Ramos (cell line): ENCODE results near the gene SENP2.
"Not testable (repeated sequence)": the region's sequence is repeated elsewhere in the genome, so short reads cannot be mapped to it uniquely, and the experiment has no call there.

ENCODE experiments used
- in situ Hi-C: fragments of 300-500 bp; cut with MboI; formaldehyde crosslinking; loops from one replicate; pipeline ENCODE4 v1.14.3; 2022; ENCODE audit warnings: low sequenced_read_pairs; ENCODE audit not compliant: unreplicated experiment

SENP2 gene

GRCh38 chr3:185585859-185586685 is at the start of gene SENP2:
SENP2 (plus strand) TSS chr3:185586295; CDS start chr3:185586414, 119 bp downstream.
- in situ Hi-C loops: no loop called here

GRCh38 chr3:185537369-185537970 is 48.6 kb upstream of the SENP2 start:
- in situ Hi-C loops: no loop called here

- in situ Hi-C loops: no loop called here
Observed at GRCh38 chr3:185539934-185540333, 46.2 kb upstream of the SENP2 start.

GRCh38 chr3:185540695-185541094 is 45.4 kb upstream of the SENP2 start:
- in situ Hi-C loops: no loop called here

- in situ Hi-C loops: no loop called here
Observed at GRCh38 chr3:185549122-185549521, 37.0 kb upstream of the SENP2 start.

GRCh38 chr3:185549651-185550111 is 36.4 kb upstream of the SENP2 start:
- in situ Hi-C loops: loop anchor here (25.0 kb wide), 1 partner anchor 187 kb away; the partner anchor contains the start of gene MAP3K13

GRCh38 chr3:185552358-185552877 is 33.7 kb upstream of the SENP2 start, which contains the start of gene LIPH:
LIPH (minus strand) TSS chr3:185552588; CDS start chr3:185552471, 117 bp downstream.
- in situ Hi-C loops: loop anchor here (25.0 kb wide), 1 partner anchor 190 kb away; the partner anchor contains the start of gene MAP3K13

GRCh38 chr3:185555101-185555501 is 31.0 kb upstream of the SENP2 start:
- in situ Hi-C loops: loop anchor here (25.0 kb wide), 1 partner anchor 193 kb away; the partner anchor contains the start of gene MAP3K13

GRCh38 chr3:185555860-185556347 is 30.2 kb upstream of the SENP2 start:
- in situ Hi-C loops: loop anchor here (25.0 kb wide), 1 partner anchor 194 kb away; the partner anchor contains the start of gene MAP3K13

- in situ Hi-C loops: loop anchor here (25.0 kb wide), 1 partner anchor 194 kb away; the partner anchor contains the start of gene MAP3K13
Observed at GRCh38 chr3:185556640-185557039, 29.5 kb upstream of the SENP2 start.

- in situ Hi-C loops: loop anchor here (25.0 kb wide), 1 partner anchor 196 kb away; the partner anchor contains the start of gene MAP3K13
Observed at GRCh38 chr3:185558395-185558794, 27.7 kb upstream of the SENP2 start.

GRCh38 chr3:185559706-185560090 is 26.4 kb upstream of the SENP2 start:
- in situ Hi-C loops: loop anchor here (25.0 kb wide), 1 partner anchor 197 kb away; the partner anchor contains the start of gene MAP3K13

GRCh38 chr3:185560676-185561075 is 25.4 kb upstream of the SENP2 start:
- in situ Hi-C loops: loop anchor here (25.0 kb wide), 1 partner anchor 198 kb away; the partner anchor contains the start of gene MAP3K13

GRCh38 chr3:185561374-185561943 is 24.6 kb upstream of the SENP2 start:
- in situ Hi-C loops: loop anchor here (25.0 kb wide), 1 partner anchor 199 kb away; the partner anchor contains the start of gene MAP3K13

- in situ Hi-C loops: loop anchor here (25.0 kb wide), 1 partner anchor 200 kb away; the partner anchor contains the start of gene MAP3K13
Observed at GRCh38 chr3:185561958-185562357, 24.1 kb upstream of the SENP2 start.

GRCh38 chr3:185572183-185572582 is 13.9 kb upstream of the SENP2 start:
- in situ Hi-C loops: loop anchor here (25.0 kb wide), 1 partner anchor 210 kb away; the partner anchor contains the start of gene MAP3K13

- in situ Hi-C loops: not testable (repeated sequence)
Observed at GRCh38 chr3:185575108-185575869, 10.8 kb upstream of the SENP2 start.

- in situ Hi-C loops: no loop called here
Observed at GRCh38 chr3:185582236-185582635, 3.9 kb upstream of the SENP2 start.

- in situ Hi-C loops: no loop called here
Observed at GRCh38 chr3:185582871-185583270, 3.2 kb upstream of the SENP2 start.
